HG03280 (cell line): ENCODE results near the gene IMP4.

Source experiments
- ATAC-seq: cut with Tn5 transposase; IDR thresholded peaks from one replicate; pipeline ENCODE4 v1.9.1; 2021; ENCODE audit warnings: mild to moderate bottlenecking, moderate library complexity; ENCODE audit not compliant: unreplicated experiment

Gene IMP4

GRCh38 chr2:130355172-130355577 lies 12.5 kb downstream of the IMP4 start:
- ATAC-seq: no peak

DNA sequence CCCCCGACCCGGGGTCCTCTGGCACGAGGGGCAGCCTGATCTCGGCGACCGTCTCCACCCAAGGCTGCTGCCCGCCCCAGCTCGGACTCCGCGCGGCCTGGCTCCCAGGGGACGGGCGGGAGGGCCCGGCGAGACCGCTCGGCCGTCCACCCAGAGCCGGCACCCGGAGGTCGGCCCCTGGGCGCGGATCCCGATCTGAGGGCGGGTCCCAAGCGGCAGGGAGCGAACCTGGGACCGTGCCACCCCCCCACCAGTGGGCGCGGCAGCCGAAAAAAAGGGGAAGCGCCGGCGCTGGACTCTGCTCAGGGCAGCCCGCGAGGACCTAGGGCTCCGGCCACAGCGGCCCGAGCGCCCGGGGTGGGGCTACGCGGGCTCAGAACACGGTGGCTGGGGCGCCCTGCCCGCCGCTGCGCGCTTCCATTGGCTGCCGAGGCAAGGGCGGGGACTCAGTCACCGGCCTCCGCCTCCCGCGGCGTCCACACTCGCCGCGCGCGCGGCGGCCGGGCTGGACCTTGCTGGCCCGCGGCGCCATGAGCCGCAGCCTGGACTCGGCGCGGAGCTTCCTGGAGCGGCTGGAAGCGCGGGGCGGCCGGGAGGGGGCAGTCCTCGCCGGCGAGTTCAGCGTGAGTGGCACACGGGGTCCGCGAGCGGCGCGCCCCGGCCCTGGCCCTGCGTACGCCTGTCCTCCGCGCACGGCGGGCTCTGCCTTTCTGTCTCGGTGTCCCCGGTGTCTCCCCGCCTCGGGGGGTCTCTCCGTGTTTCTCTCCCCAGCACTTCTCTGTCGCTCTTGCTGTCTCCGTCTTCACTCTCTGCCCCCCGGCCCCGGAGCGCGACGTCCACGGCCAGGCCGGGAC lies 13.1 kb downstream of the IMP4 start, which contains the start of gene PTPN18:
Gene PTPN18 (plus strand): TSS at position 479 of the 854 bp plus-strand sequence. CDS start 52 bp downstream, at position 531.
- peak; percentile 95 for ATAC-seq

- ATAC-seq: no peak
These were observed 15.2 kb downstream of the IMP4 start for GRCh38 chr2:130357864-130358263.

DNA sequence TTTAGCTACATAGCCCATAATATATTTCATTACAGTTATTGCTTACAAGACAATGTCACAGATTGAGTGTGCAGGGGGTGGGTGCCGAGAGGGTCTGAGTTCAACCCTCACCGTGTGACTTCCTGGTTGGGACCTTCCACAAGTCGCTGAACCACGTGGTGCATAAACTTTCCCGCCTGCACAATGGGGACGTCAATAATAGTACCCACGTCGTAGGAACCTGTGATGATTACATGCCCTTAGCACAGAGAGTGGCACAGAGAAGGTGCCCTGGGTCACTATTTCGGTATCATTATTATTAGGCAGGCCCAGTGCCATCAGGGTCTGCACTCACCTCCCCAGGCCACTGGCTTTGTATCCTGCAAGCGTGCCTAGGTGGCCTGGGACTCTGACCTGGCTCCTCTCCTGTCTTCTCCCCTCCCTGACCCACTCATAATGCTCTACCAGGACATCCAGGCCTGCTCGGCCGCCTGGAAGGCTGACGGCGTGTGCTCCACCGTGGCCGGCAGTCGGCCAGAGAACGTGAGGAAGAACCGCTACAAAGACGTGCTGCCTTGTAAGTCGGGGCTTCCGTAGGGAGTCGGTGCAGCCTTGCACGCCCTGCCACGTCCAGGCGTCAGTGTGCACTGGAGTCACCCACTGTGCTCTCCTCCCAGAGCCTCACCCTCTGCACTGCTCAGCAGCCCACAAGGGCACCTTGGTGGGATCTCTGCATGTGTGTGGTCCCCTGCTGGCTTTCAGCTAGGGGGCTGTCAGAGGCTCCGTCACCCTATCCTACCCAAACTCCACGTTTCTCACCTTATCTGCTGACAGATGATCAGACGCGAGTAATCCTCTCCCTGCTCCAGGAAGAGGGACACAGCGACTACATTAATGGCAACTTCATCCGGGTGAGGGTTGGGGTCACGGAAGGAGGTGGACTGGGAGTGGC lies 16.0 kb downstream of the IMP4 start:
- ATAC-seq: no peak

DNA sequence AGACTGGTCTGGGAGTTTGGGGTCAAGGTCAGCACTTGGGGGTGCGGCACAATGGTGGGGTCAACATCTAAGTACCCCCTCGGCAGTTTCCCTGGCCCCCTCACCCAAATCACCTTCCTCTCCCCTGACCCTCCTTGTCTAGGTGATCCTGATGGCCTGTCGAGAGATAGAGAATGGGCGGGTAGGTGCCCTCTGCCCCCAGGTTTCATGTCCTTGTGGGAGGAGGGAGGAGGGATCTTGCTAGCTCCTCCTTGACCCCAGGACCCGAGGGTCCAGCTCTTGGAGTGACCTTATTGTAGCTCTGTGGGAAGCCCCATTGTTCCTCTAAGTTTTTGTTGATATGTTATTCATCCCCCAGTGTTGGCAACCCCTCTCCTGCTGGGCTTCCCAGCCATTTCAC lies 16.8 kb downstream of the IMP4 start:
- ATAC-seq: no peak

- ATAC-seq: no peak
These were observed 20.8 kb downstream of the IMP4 start for GRCh38 chr2:130363479-130363878.

- ATAC-seq: no peak
These were observed 22.4 kb downstream of the IMP4 start for GRCh38 chr2:130365075-130365474.

GRCh38 chr2:130365963-130366362 lies 23.3 kb downstream of the IMP4 start:
- no peak for ATAC-seq

DNA sequence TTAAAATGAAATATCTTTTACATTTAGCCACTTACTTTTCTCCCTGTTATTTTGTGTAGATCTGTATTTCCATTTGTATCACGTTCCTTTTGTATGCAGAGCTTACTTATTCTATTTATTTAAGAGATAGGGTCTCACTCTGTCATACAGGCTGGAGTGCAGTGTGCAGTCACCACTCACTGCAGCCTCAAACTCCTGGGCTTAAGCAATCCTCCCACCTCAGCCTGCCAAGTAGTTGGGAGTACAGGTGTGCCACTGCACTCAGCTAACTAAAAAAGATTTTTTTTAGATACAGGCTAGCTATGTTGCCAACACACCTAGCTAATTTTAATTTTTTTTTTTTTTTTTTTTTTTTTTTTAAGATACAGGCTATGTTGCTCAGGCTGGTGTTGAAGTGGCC lies 24.0 kb downstream of the IMP4 start:
- ATAC-seq: no peak

- no peak for ATAC-seq
These were observed 26.1 kb downstream of the IMP4 start for GRCh38 chr2:130368786-130369185.

- ATAC-seq: no peak
These were observed 26.7 kb downstream of the IMP4 start for GRCh38 chr2:130369311-130369964.

DNA sequence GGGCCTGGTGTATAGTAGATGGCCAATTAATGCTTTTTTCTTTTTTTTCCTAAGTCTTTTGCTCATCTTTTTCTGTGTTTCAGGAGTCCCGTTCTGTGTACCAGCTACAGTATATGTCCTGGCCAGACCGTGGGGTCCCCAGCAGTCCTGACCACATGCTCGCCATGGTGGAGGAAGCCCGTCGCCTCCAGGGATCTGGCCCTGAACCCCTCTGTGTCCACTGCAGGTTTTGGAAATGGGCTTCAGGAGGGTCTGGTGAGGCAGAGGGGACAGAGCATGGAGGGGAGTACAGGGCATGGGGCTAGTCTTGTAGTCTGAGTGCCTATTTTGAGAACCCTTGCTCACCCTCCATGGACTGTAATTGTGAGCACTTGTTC lies 27.3 kb downstream of the IMP4 start:
- no peak for ATAC-seq

GRCh38 chr2:130370490-130370889 lies 27.8 kb downstream of the IMP4 start:
- no peak for ATAC-seq

DNA sequence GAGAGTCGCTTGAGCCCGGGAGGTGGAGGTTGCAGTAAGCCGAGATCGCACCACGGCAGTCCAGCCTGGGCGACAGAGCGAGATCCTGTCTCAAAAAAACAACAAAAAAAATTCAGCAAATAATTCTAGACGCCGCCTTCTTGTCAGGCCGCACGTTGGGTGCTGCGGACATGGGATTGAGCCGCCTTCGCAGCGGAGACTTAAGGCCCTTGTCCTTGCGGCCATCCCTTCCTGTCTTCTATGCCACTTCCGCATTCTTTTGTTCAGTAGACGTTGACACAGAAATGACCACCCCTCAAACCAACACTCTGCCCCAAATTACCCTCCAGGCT lies 29.0 kb downstream of the IMP4 start:
- peak; percentile 26 for ATAC-seq

DNA sequence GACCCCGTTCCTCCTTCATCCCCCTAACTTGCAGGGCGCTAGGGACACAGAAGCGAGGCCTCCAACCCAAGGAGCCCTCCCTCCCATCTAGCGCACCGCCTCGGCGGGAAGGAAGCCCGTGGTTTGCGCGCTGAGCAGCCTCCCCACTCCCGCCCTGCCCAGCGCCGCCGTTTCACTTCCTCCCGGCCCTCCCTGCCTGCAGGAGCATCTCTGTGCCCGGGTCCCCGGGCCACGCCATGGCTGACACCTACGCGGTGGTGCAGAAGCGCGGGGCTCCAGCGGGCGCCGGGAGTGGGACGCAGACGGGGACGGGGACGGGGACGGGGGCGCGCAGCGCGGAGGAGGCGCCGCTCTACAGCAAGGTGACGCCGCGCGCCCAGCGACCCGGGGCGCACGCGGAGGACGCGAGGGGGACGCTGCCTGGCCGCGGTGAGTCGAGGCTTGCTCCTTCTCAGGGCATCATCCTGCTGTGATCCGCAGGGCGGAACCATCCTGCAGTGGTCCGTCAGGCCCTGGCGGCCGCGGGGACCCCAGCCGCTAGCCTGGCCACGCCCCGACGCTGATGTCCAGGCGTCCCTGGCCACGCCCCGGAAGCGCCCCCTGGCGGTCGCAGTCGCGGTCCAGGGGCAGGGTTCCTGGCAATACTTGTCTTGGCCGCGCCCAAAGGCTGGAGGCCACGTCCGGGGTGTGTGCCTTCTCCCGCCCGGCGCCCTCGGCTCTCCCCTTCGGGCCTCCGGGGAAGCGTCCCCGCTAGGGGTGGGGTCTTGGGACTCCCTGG lies 29.5 kb downstream of the IMP4 start:
- ATAC-seq: peak; percentile 79

DNA sequence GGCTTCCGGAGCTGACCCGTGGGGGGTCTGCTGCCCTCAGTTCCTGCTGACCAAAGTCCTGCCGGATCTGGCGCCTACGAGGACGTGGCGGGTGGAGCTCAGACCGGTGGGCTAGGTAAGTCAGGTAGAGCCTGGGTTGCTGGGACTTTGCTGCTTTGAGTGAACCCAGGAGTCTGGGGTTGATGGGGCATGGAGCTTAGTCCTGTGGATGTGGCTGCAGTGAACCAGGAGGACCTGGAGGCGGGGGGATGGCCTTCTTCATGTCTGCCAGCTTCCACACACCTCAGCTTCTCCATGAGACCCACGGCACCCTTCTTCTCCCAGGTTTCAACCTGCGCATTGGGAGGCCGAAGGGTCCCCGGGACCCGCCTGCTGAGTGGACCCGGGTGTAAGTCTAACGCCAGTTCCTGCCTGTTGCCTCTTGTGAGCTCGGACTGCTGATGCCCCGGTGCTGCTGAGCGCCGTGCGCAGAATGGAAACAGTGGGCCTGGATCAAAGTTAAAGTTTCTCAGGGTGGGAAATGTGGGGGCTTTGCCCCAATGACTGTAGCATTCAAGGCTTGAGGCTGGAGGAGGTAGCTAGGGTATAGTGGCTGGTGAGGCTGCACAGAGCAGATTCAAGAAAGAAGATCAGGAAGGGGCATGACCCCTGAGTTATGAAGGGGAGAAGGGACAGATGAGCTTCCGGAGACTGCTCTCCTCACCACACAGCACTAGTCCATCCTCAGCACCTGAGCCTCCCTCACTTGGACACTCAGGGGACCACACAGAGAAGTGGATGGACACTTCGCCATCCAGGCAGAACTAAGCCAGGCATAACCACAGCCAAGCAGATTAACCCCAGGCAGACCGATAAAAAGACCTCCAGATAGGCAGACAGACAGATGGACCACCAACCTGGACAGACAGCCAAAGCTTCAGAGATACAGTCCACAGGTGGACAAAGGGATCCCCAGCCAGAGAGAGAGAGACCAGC lies 30.4 kb downstream of the IMP4 start:
- ATAC-seq: no peak

GRCh38 chr2:130373808-130374365 lies 31.2 kb downstream of the IMP4 start:
- no peak for ATAC-seq

GRCh38 chr2:130374587-130375290 lies 32.0 kb downstream of the IMP4 start:
- ATAC-seq: no peak
